ENCODE results near the gene MAP3K2. TPM values are rescaled to one million over a fixed set of nuclear protein-coding genes. Genes with fewer than 3 reads are reported as not detected.

Gene MAP3K2
- total RNA-seq, 1 experiment from 2014 or later = 23.6 TPM

GRCh38 chr2:127421871-127422558 lies 34.2 kb upstream of the MAP3K2 start:
- DNase-seq (ENCODE audit: low read depth) = no peak
- in situ Hi-C loops (cut with HindIII; ENCODE audit: low pct_unique_long_range_greater_than_20kb, low sequenced_read_pairs) = no loop called here

GRCh38 chr2:127421116-127421800 lies 33.5 kb upstream of the MAP3K2 start:
- DNase-seq (ENCODE audit: low read depth) = no peak
- in situ Hi-C loops (cut with HindIII; ENCODE audit: low pct_unique_long_range_greater_than_20kb, low sequenced_read_pairs) = no loop called here

- in situ Hi-C loops (cut with HindIII; ENCODE audit: low pct_unique_long_range_greater_than_20kb, low sequenced_read_pairs) = no loop called here
- no peak for DNase-seq (ENCODE audit: low read depth)
Observed at GRCh38 chr2:127420039-127420864, 32.5 kb upstream of the MAP3K2 start.

- no peak for DNase-seq (ENCODE audit: low read depth)
- in situ Hi-C loops (cut with HindIII; ENCODE audit: low pct_unique_long_range_greater_than_20kb, low sequenced_read_pairs) = no loop called here
Observed at GRCh38 chr2:127419448-127420038, 31.8 kb upstream of the MAP3K2 start.

GRCh38 chr2:127419112-127419430 lies 31.3 kb upstream of the MAP3K2 start:
- in situ Hi-C loops (cut with HindIII; ENCODE audit: low pct_unique_long_range_greater_than_20kb, low sequenced_read_pairs) = no loop called here
- no peak for DNase-seq (ENCODE audit: low read depth)

GRCh38 chr2:127418300-127419111 lies 30.7 kb upstream of the MAP3K2 start, which contains the start of gene PROC:
PROC (plus strand) TSS chr2:127418427; CDS start chr2:127419943, 1,516 bp downstream.
- DNase-seq (ENCODE audit: low read depth) = no peak
- in situ Hi-C loops (cut with HindIII; ENCODE audit: low pct_unique_long_range_greater_than_20kb, low sequenced_read_pairs) = no loop called here

GRCh38 chr2:127417406-127417805 lies 29.6 kb upstream of the MAP3K2 start:
- in situ Hi-C loops (cut with HindIII; ENCODE audit: low pct_unique_long_range_greater_than_20kb, low sequenced_read_pairs) = no loop called here
- DNase-seq (ENCODE audit: low read depth) = no peak

GRCh38 chr2:127416506-127417001 lies 28.8 kb upstream of the MAP3K2 start:
- DNase-seq (ENCODE audit: low read depth) = no peak
- in situ Hi-C loops (cut with HindIII; ENCODE audit: low pct_unique_long_range_greater_than_20kb, low sequenced_read_pairs) = no loop called here

GRCh38 chr2:127415593-127416505 lies 28.1 kb upstream of the MAP3K2 start:
- in situ Hi-C loops (cut with HindIII; ENCODE audit: low pct_unique_long_range_greater_than_20kb, low sequenced_read_pairs) = no loop called here

GRCh38 chr2:127414638-127415592 lies 27.1 kb upstream of the MAP3K2 start:
- in situ Hi-C loops (cut with HindIII; ENCODE audit: low pct_unique_long_range_greater_than_20kb, low sequenced_read_pairs) = loop anchor here (5.0 kb wide), 1 partner anchor 48 kb away; no protein-coding TSS in a partner anchor

More at GRCh38 chr2:127415593-127416505, 28.1 kb upstream of the MAP3K2 start:
- no peak for DNase-seq (ENCODE audit: low read depth)

GRCh38 chr2:127413782-127414637 lies 26.2 kb upstream of the MAP3K2 start:
- in situ Hi-C loops (cut with HindIII; ENCODE audit: low pct_unique_long_range_greater_than_20kb, low sequenced_read_pairs) = loop anchor here (5.0 kb wide), 1 partner anchor 47 kb away; no protein-coding TSS in a partner anchor
- DNase-seq (ENCODE audit: low read depth) = peak; percentile 65

More at GRCh38 chr2:127414638-127415592, 27.1 kb upstream of the MAP3K2 start:
- no peak for DNase-seq (ENCODE audit: low read depth)

- DNase-seq (ENCODE audit: low read depth) = no peak
- in situ Hi-C loops (cut with HindIII; ENCODE audit: low pct_unique_long_range_greater_than_20kb, low sequenced_read_pairs) = loop anchor here (5.0 kb wide), 1 partner anchor 46 kb away; no protein-coding TSS in a partner anchor
Observed at GRCh38 chr2:127413200-127413599, 25.4 kb upstream of the MAP3K2 start.

- in situ Hi-C loops (cut with HindIII; ENCODE audit: low pct_unique_long_range_greater_than_20kb, low sequenced_read_pairs) = loop anchor here (5.0 kb wide), 1 partner anchor 45 kb away; no protein-coding TSS in a partner anchor
- DNase-seq (ENCODE audit: low read depth) = peak; percentile 91
Observed at GRCh38 chr2:127411653-127412369, 24.0 kb upstream of the MAP3K2 start.
